ENCODE results near the gene FAM149A. TPM values are rescaled to one million over a fixed set of nuclear protein-coding genes. Genes with fewer than 3 reads are reported as not detected.

Gene FAM149A
- total and polyA plus RNA-seq, 2 experiments from 2014 or later: 10.8 to 13.3 TPM

GRCh38 chr4:186201535-186202230 is 97.2 kb downstream of the FAM149A start:
- Histone ChIP-seq H4K20me1 (replicated peaks; ENCODE audit: insufficient read depth) (no peaks in the 10 kb centered on the region), H3K79me2 (replicated peaks; ENCODE audit: insufficient read depth) (no peaks in the 10 kb centered on the region), H3K36me3 (ENCODE audit: insufficient read depth) (no peaks in the 10 kb centered on the region), H3K27me3 (ENCODE audit: insufficient read depth) (no peaks in the 10 kb centered on the region), H3F3A (replicated peaks; ENCODE audit: low read depth) (peaks cover 18% of the 10 kb centered on the region; the same call in 1 of the 2 replicates), H3K4me1 (ENCODE audit: insufficient read depth) (peaks cover 10% of the 10 kb centered on the region; the same call in 1 of the 2 replicates), H3K4me3 (no peak overlapping the region), H3K9me2 (ENCODE audit: insufficient read depth) (no peaks in the 10 kb centered on the region), H3K27ac (ENCODE audit: low read depth) (no peak overlapping the region; the same call in 1 of the 2 replicates), H2AFZ (no peak overlapping the region), H3K4me2 (no peak overlapping the region)
- no peak overlapping the region for H3K4me3 Mint-ChIP-seq
- peaks cover 21% of the 10 kb centered on the region for H3K4me1 Mint-ChIP-seq
- peak; percentile 92 for ATAC-seq
- peaks cover 3% of the 10 kb centered on the region for H3K27me3 Mint-ChIP-seq (ENCODE audit: insufficient read depth, low read depth, poor library complexity)
- DNase-seq (ENCODE audit: low spot score): peak; percentile 76
- TF ChIP-seq ZNF462 (CRISPR knock-in tag; IDR thresholded peaks at IDR 0.05) (no peak), POLR2AphosphoS5 (IDR thresholded peaks at IDR 0.05; ENCODE audit: low read depth) (no peak), ZNF114 (CRISPR knock-in tag; IDR thresholded peaks at IDR 0.05) (no peak), CTCF (conservative IDR thresholded peaks at IDR 0.05; ENCODE audit: low read depth in 2 of 2) (peak; percentile 77 to 80), ZNF331 (CRISPR knock-in tag; IDR thresholded peaks at IDR 0.05; ENCODE audit: low read depth) (no peak), CREB1 (CRISPR knock-in tag; IDR thresholded peaks at IDR 0.05; ENCODE audit: low read depth) (peak; percentile 52; the same call in 1 of the 2 replicates), EZH2 (IDR thresholded peaks at IDR 0.05; ENCODE audit: low read depth, unreplicated experiment) (no peak), ETS1 (IDR thresholded peaks at IDR 0.05) (no peak), STAT1 (IDR thresholded peaks at IDR 0.05; ENCODE audit: unreplicated experiment) (no peak)
- H3K27ac Mint-ChIP-seq: no peak overlapping the region
- H3K9me3 Mint-ChIP-seq: no peaks in the 10 kb centered on the region
- H3K36me3 Mint-ChIP-seq (ENCODE audit: low read depth): peaks cover 14% of the 10 kb centered on the region; the same call in 2 of the 3 replicates
